SJCRH30 (cell line): ENCODE measurements around the gene PSMD12. TPM values are rescaled to one million over a fixed set of nuclear protein-coding genes. Genes with fewer than 3 reads are reported as not detected.

Experiments
- DNase-seq, 2 experiments: peaks; one replicate each; pipeline ENCODE4 v3.0.0-alpha.2; 2015 to 2020
- H3K27ac ChIP-seq: fragments of 250-450 bp; sonication (Bioruptor Pico); 2 replicates; pipeline ENCODE4 v1.5.1; 2020; ENCODE audit warnings: mild to moderate bottlenecking, moderate library complexity
- H3K27me3 ChIP-seq: fragments of 250-450 bp; sonication (Bioruptor Pico); 2 replicates; pipeline ENCODE4 v1.5.1; 2020; ENCODE audit warnings: mild to moderate bottlenecking, moderate library complexity
- H3K36me3 ChIP-seq: fragments of 250-450 bp; sonication (Bioruptor Pico); 2 replicates; pipeline ENCODE4 v1.5.1; 2020; ENCODE audit warnings: mild to moderate bottlenecking, moderate library complexity
- H3K4me1 ChIP-seq: fragments of 250-450 bp; sonication (Bioruptor Pico); 2 replicates; pipeline ENCODE4 v1.5.1; 2020; ENCODE audit warnings: mild to moderate bottlenecking, moderate library complexity
- H3K4me3 ChIP-seq: fragments of 250-450 bp; sonication (Bioruptor Pico); 2 replicates; pipeline ENCODE4 v1.5.1; 2020; ENCODE audit warnings: mild to moderate bottlenecking, moderate library complexity
- H3K9me3 ChIP-seq: fragments of 250-450 bp; sonication (Bioruptor Pico); replicated peaks from 2 replicates; pipeline ENCODE4 v1.5.1; 2020; ENCODE audit warnings: mild to moderate bottlenecking, moderate library complexity
- total RNA-seq: library from RNA; depleted of rRNA; stranded (reverse); fragments of >200 nt; shearing (Covaris generic); gene quantifications from 2 replicates; pipeline ENCODE4 v1.2.3, GENCODE V29; 2014

The PSMD12 gene
- total RNA-seq, 1 experiment from 2014 or later: 69.7 TPM

- no peaks in the 10 kb centered on the region for H3K9me3 ChIP-seq
Measured at GRCh38 chr17:67376737-67377487, 10.5 kb upstream of the PSMD12 start, which contains the start of gene PITPNC1. Gene PITPNC1, plus strand, starts transcription at chr17:67377281.

GRCh38 chr17:67376415-67376736 lies 10.0 kb upstream of the PSMD12 start:
- H3K4me1 ChIP-seq: 0 out of 2 replicates have a peak, but pooled peaks cover 4% of the 10 kb centered on the region
- no peaks in the 10 kb centered on the region for H3K27me3 ChIP-seq
- H3K27ac ChIP-seq: no peak overlapping the region
- H3K36me3 ChIP-seq: no peaks in the 10 kb centered on the region
- peak overlapping the region; percentile 67 for H3K4me3 ChIP-seq
- DNase-seq: no peak
- no peaks in the 10 kb centered on the region for H3K9me3 ChIP-seq

More at GRCh38 chr17:67376737-67377487, 10.5 kb upstream of the PSMD12 start, which contains the start of gene PITPNC1:
- DNase-seq: peak; percentile 86
- H3K4me1 ChIP-seq: 0 out of 2 replicates have a peak, but pooled peaks cover 4% of the 10 kb centered on the region
- peak within 1 kb of the TSS; percentile 67 for H3K4me3 ChIP-seq
- H3K27ac ChIP-seq: peak within 1 kb of the TSS; percentile 16; the same call in 1 of the 2 replicates
- H3K27me3 ChIP-seq: no peaks in the 10 kb centered on the region
- no peaks in the 10 kb centered on the region for H3K36me3 ChIP-seq

- Histone ChIP-seq H3K36me3 (no peaks in the 10 kb centered on the region), H3K27me3 (no peaks in the 10 kb centered on the region), H3K27ac (no peak overlapping the region), H3K9me3 (no peaks in the 10 kb centered on the region), H3K4me1 (0 out of 2 replicates have a peak, but pooled peaks cover 4% of the 10 kb centered on the region), H3K4me3 (no peak overlapping the region; the same call in 1 of the 2 replicates)
- DNase-seq: peak in 1 of 2 experiments; percentile 30
Measured at GRCh38 chr17:67375716-67376115, 9.3 kb upstream of the PSMD12 start.

- Histone ChIP-seq H3K9me3 (no peaks in the 10 kb centered on the region), H3K4me1 (0 out of 2 replicates have a peak, but pooled peaks cover 4% of the 10 kb centered on the region), H3K36me3 (no peaks in the 10 kb centered on the region), H3K4me3 (no peak overlapping the region), H3K27me3 (no peaks in the 10 kb centered on the region), H3K27ac (no peak overlapping the region)
- no peak for DNase-seq
Measured at GRCh38 chr17:67375054-67375427, 8.7 kb upstream of the PSMD12 start.

GRCh38 chr17:67374329-67375053 lies 8.1 kb upstream of the PSMD12 start:
- Histone ChIP-seq H3K4me3 (no peak overlapping the region), H3K9me3 (no peaks in the 10 kb centered on the region), H3K27me3 (no peaks in the 10 kb centered on the region), H3K36me3 (no peaks in the 10 kb centered on the region), H3K27ac (no peak overlapping the region), H3K4me1 (0 out of 2 replicates have a peak, but pooled peaks cover 4% of the 10 kb centered on the region)
- DNase-seq: peak; percentile 90 to 92

GRCh38 chr17:67372751-67373150 lies 6.4 kb upstream of the PSMD12 start:
- no peak for DNase-seq
- Histone ChIP-seq H3K27me3 (no peaks in the 10 kb centered on the region), H3K4me1 (0 out of 2 replicates have a peak, but pooled peaks cover 4% of the 10 kb centered on the region), H3K27ac (no peak overlapping the region), H3K9me3 (no peaks in the 10 kb centered on the region), H3K36me3 (no peaks in the 10 kb centered on the region), H3K4me3 (no peak overlapping the region)

- no peaks in the 10 kb centered on the region for H3K27me3 ChIP-seq
- DNase-seq: no peak
- no peaks in the 10 kb centered on the region for H3K9me3 ChIP-seq
- H3K27ac ChIP-seq: no peak overlapping the region
- H3K36me3 ChIP-seq: 0 out of 2 replicates have a peak, but pooled peaks cover 2% of the 10 kb centered on the region
- peaks cover under 1% of the 10 kb centered on the region; the same call in 1 of the 2 replicates for H3K4me1 ChIP-seq
- no peak overlapping the region for H3K4me3 ChIP-seq
Measured at GRCh38 chr17:67369676-67370075, 3.3 kb upstream of the PSMD12 start.

- H3K9me3 ChIP-seq: no peaks in the 10 kb centered on the region
- peak in 1 of 2 experiments; percentile 17 for DNase-seq
- H3K36me3 ChIP-seq: peaks cover 18% of the 10 kb centered on the region
- H3K4me1 ChIP-seq: peaks cover 5% of the 10 kb centered on the region; the same call in 1 of the 2 replicates
- no peaks in the 10 kb centered on the region for H3K27me3 ChIP-seq
- H3K27ac ChIP-seq: peak overlapping the region; percentile 92
- H3K4me3 ChIP-seq: peak overlapping the region; percentile 96
Measured at GRCh38 chr17:67365738-67366192, 612 bp downstream of the PSMD12 start.

GRCh38 chr17:67364847-67365737 lies 1.3 kb downstream of the PSMD12 start:
- Histone ChIP-seq H3K9me3 (no peaks in the 10 kb centered on the region), H3K27ac (peak overlapping the region; percentile 92), H3K4me3 (peak overlapping the region; percentile 96), H3K4me1 (peaks cover 5% of the 10 kb centered on the region; the same call in 1 of the 2 replicates), H3K27me3 (no peaks in the 10 kb centered on the region), H3K36me3 (peaks cover 25% of the 10 kb centered on the region)
- DNase-seq: no peak

- Histone ChIP-seq H3K4me1 (peaks cover 5% of the 10 kb centered on the region; the same call in 1 of the 2 replicates), H3K4me3 (no peak overlapping the region), H3K36me3 (peaks cover 47% of the 10 kb centered on the region), H3K27ac (no peak overlapping the region), H3K27me3 (no peaks in the 10 kb centered on the region), H3K9me3 (no peaks in the 10 kb centered on the region)
- no peak for DNase-seq
Measured at GRCh38 chr17:67362173-67362572, 4.2 kb downstream of the PSMD12 start.

- Histone ChIP-seq H3K27me3 (no peaks in the 10 kb centered on the region), H3K4me1 (peaks cover 5% of the 10 kb centered on the region; the same call in 1 of the 2 replicates), H3K9me3 (no peaks in the 10 kb centered on the region), H3K36me3 (peaks cover 56% of the 10 kb centered on the region), H3K27ac (no peak overlapping the region), H3K4me3 (no peak overlapping the region)
- DNase-seq: no peak
Measured at GRCh38 chr17:67360880-67361279, 5.5 kb downstream of the PSMD12 start.

GRCh38 chr17:67359960-67360791 lies 6.2 kb downstream of the PSMD12 start:
- no peak overlapping the region for H3K4me3 ChIP-seq
- no peaks in the 10 kb centered on the region for H3K9me3 ChIP-seq
- no peaks in the 10 kb centered on the region for H3K27me3 ChIP-seq
- peaks cover 64% of the 10 kb centered on the region for H3K36me3 ChIP-seq
- no peak overlapping the region for H3K27ac ChIP-seq
- no peak for DNase-seq
- H3K4me1 ChIP-seq: peaks cover 5% of the 10 kb centered on the region; the same call in 1 of the 2 replicates

GRCh38 chr17:67358612-67359011 lies 7.8 kb downstream of the PSMD12 start:
- Histone ChIP-seq H3K36me3 (peaks cover 74% of the 10 kb centered on the region), H3K27me3 (no peaks in the 10 kb centered on the region), H3K4me1 (no peaks in the 10 kb centered on the region), H3K9me3 (no peaks in the 10 kb centered on the region), H3K27ac (no peak overlapping the region), H3K4me3 (no peak overlapping the region)
- no peak for DNase-seq
